Measurements from ENCODE around the gene FSHB.

DNA sequence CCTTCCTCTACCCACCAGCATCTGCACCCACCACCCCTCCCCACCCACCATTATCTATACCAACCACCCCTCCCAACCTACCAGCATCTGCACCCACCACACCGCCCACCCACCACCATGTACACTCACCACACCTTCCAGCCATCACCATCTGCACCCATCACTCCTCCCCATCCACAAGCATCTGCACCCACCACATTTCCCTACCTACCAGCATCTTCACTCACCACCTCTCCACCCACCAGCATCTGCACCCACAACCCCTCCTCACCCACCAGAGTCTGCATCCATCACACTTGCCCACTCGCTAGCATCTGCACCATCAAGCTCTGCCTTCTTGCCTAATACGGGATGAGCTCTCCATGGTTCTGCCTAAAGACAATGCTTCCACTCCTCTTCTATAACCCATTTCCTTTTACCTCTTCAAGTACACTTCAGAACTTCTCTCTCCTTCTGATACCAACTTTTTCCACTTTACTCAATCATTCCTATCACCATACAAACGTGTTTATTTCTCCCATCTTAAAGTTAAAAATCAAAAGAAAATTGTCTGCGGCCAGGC, 2.4 kb upstream of the FSHB start:
- no peak for TF ChIP-seq POLR2A (IDR thresholded peaks at IDR 0.05)
- TF ChIP-seq, protein P1, sequence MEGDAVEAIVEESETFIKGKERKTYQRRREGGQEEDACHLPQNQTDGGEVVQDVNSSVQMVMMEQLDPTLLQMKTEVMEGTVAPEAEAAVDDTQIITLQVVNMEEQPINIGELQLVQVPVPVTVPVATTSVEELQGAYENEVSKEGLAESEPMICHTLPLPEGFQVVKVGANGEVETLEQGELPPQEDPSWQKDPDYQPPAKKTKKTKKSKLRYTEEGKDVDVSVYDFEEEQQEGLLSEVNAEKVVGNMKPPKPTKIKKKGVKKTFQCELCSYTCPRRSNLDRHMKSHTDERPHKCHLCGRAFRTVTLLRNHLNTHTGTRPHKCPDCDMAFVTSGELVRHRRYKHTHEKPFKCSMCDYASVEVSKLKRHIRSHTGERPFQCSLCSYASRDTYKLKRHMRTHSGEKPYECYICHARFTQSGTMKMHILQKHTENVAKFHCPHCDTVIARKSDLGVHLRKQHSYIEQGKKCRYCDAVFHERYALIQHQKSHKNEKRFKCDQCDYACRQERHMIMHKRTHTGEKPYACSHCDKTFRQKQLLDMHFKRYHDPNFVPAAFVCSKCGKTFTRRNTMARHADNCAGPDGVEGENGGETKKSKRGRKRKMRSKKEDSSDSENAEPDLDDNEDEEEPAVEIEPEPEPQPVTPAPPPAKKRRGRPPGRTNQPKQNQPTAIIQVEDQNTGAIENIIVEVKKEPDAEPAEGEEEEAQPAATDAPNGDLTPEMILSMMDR (IDR thresholded peaks at IDR 0.05) = no peak
